HepG2 (cell line): ENCODE measurements around the gene ZNF12. TPM values are rescaled to one million over a fixed set of nuclear protein-coding genes. Genes with fewer than 3 reads are reported as not detected.

ENCODE experiments used
- ATAC-seq: fragments of 200-7000 bp; cut with Tn5 transposase; 3 replicates; pipeline ENCODE4 v1.9.1; 2020; ENCODE audit warnings: mild to moderate bottlenecking, moderate library complexity
- BruUV-seq: library from RNA; stranded (reverse); fragments of 400-500 nt; replicated peaks from 2 replicates; lab custom pipeline; 2021; lab: Mats Ljungman, UMichigan
- CTCF ChIA-PET: fragments of 300-600 bp; formaldehyde crosslinking; extraction: SDS; loops from one replicate; lab custom pipeline; 2021; ENCODE audit warnings: low total read pairs, inconsistent platforms, low intra/inter-chr PET ratio; lab: Yijun Ruan, JAX
- POLR2A ChIA-PET: fragments of 350-600 bp; sonication (Branson Sonifier 250); formaldehyde crosslinking; loops from one replicate; lab custom pipeline; 2020; ENCODE audit warnings: antibody characterized with exemption, inconsistent platforms; lab: Yijun Ruan, JAX
- DNase-seq: peaks from one replicate; pipeline ENCODE4 v3.0.0-alpha.2; 2015; ENCODE audit warnings: low spot score
- FAIRE-seq: peaks from 3 replicates; lab custom pipeline; 2011; peaks lifted over from hg19 to GRCh38; lab: Jason Lieb, UNC
- H2AFZ ChIP-seq: one replicate; pipeline ENCODE4 v1.6.1; 2011; ENCODE audit warnings: low read length, inconsistent platforms
- H3K27ac ChIP-seq: fragments of 300-600 bp; 3 replicates; pipeline ENCODE4 v1.8.0; 2011; ENCODE audit warnings: mixed run types, mild to moderate bottlenecking, mixed read lengths, low read length, inconsistent platforms; ENCODE audit not compliant: insufficient read depth; ENCODE audit errors: extremely low read length
- H3K27me3 ChIP-seq, 2 experiments: fragments of 200-600 bp in 1 of 2; 2 replicates in 1 of 2; 3 replicates in 1 of 2; pipeline versions ENCODE4 v1.6.0 to v1.8.0; 2011; ENCODE audit warnings: low read length in 2 of 2, mild to moderate bottlenecking in 2 of 2, moderate library complexity in 2 of 2, inconsistent platforms in 1 of 2; ENCODE audit not compliant: insufficient read depth in 2 of 2, control insufficient read depth in 1 of 2
- H3K36me3 ChIP-seq, 2 experiments: fragments of 200-600 bp in 1 of 2; replicated peaks in 1 of 2; 2 replicates in 1 of 2; 3 replicates in 1 of 2; pipeline versions ENCODE4 v1.5.1 to v1.8.0; 2011; ENCODE audit warnings: low read length in 2 of 2, inconsistent platforms in 1 of 2; ENCODE audit not compliant: insufficient read depth in 2 of 2, control insufficient read depth in 1 of 2
- H3K4me1 ChIP-seq: 2 replicates; pipeline ENCODE4 v1.5.1; 2012; ENCODE audit warnings: low read length, inconsistent platforms; ENCODE audit not compliant: insufficient read depth
- H3K4me2 ChIP-seq: 2 replicates; pipeline ENCODE4 v1.6.0; 2011; ENCODE audit warnings: low read depth, low read length, inconsistent platforms
- H3K4me3 ChIP-seq, 3 experiments: fragments of 200-600 bp in 1 of 3; sonication (generic), shearing (Covaris generic) in 1 of 3; replicated peaks in 1 of 3; 2 replicates each; pipeline ENCODE4 v1.5.1; 2011 to 2016; ENCODE audit warnings: low read length in 3 of 3, inconsistent platforms in 2 of 3, low read depth in 2 of 3, mild to moderate bottlenecking in 2 of 3, control low read depth in 1 of 3, mixed read lengths in 1 of 3; ENCODE audit not compliant: insufficient read depth in 1 of 3
- H3K79me2 ChIP-seq: one replicate; pipeline ENCODE4 v1.6.1; 2011; ENCODE audit warnings: low read length, inconsistent platforms; ENCODE audit not compliant: insufficient read depth
- H3K9ac ChIP-seq: 2 replicates; pipeline ENCODE4 v1.6.0; 2011; ENCODE audit warnings: mild to moderate bottlenecking, low read depth, low read length, inconsistent platforms; ENCODE audit not compliant: insufficient read depth
- H3K9me3 ChIP-seq: 2 replicates; pipeline ENCODE4 v1.5.1; 2012; ENCODE audit warnings: mild to moderate bottlenecking, low read length
- H4K20me1 ChIP-seq: 2 replicates; pipeline ENCODE4 v1.6.0; 2011; ENCODE audit warnings: inconsistent platforms, mild to moderate bottlenecking, low read length, moderate library complexity; ENCODE audit not compliant: insufficient read depth
- E2F1 ChIP-seq: sonication (generic); formaldehyde crosslinking; IDR thresholded peaks from 2 replicates; pipeline ENCODE4 v1.5.0; 2020; ENCODE audit warnings: missing genetic modification reagents
- JDP2 ChIP-seq: sonication (generic); formaldehyde crosslinking; IDR thresholded peaks from 2 replicates; pipeline ENCODE4 v1.8.1; 2022; ENCODE audit warnings: missing genetic modification reagents, borderline replicate concordance
- MATR3 ChIP-seq: sonication (generic); formaldehyde crosslinking; IDR thresholded peaks from 2 replicates; pipeline ENCODE4 v1.4.0; 2020; ENCODE audit warnings: missing genetic modification reagents
- SP140L ChIP-seq: sonication (generic); formaldehyde crosslinking; IDR thresholded peaks from 2 replicates; pipeline ENCODE4 v1.4.0; 2020; ENCODE audit warnings: missing genetic modification reagents, borderline replicate concordance
- TEAD2 ChIP-seq: sonication (generic); formaldehyde crosslinking; IDR thresholded peaks from 2 replicates; pipeline ENCODE4 v1.9.0; 2021; ENCODE audit warnings: missing genetic modification reagents
- YY1 ChIP-seq: IDR thresholded peaks from 2 replicates; pipeline ENCODE4 v1.6.1; 2011; ENCODE audit warnings: low read length, low read depth, moderate library complexity, mild to moderate bottlenecking; ENCODE audit not compliant: insufficient read depth, insufficient replicate concordance
- ZNF430 ChIP-seq: sonication (generic); formaldehyde crosslinking; IDR thresholded peaks from 2 replicates; pipeline ENCODE4 v1.9.0; 2021; ENCODE audit warnings: mild to moderate bottlenecking, missing genetic modification reagents
- ZNF704 ChIP-seq: sonication (generic); formaldehyde crosslinking; IDR thresholded peaks from 2 replicates; pipeline ENCODE4 v1.8.1; 2023; ENCODE audit warnings: mild to moderate bottlenecking, inconsistent platforms, moderate library complexity, missing genetic modification reagents, borderline replicate concordance
- WGBS: methylation state at CpG from one replicate; pipeline ENCODE4 v1.1.6; 2017; ENCODE audit warnings: low lambda C conversion rate; 5-methylcytosine and 5-hydroxymethylcytosine counted together
- in situ Hi-C: cut with HindIII; loops from 2 replicates; pipeline ENCODE4 v1.10.0; 2017; ENCODE audit warnings: low pct_unique_long_range_greater_than_20kb; ENCODE audit not compliant: extremely low pct_ligation_motif_present
- intact Hi-C: fragments of 100-400 bp; cut with micrococcal nuclease; formaldehyde crosslinking; loops from one replicate; pipeline ENCODE4 v1.10.0; 2022; ENCODE audit not compliant: unreplicated experiment
- polyA plus RNA-seq, 8 experiments: library from polyadenylated mRNA; depleted of rRNA in 3 of 8; stranded (reverse) in 7 of 8; unstranded in 1 of 8; fragments of >200 nt; fragmentation: Illumina TruSeq in 4 of 8; extraction: Trizol in 4 of 8; gene quantifications; 2 replicates each; pipeline versions ENCODE4 v1.2.1 to v1.2.3, GENCODE V29; 2011 to 2016; ENCODE audit warnings: low read depth in 4 of 8, missing spikeins in 1 of 8, mixed read lengths in 1 of 8; ENCODE audit not compliant: insufficient read depth in 1 of 8
- total RNA-seq, 5 experiments: library from RNA; depleted of rRNA; stranded (reverse); fragments of >200 nt; fragmentation: Illumina TruSeq; extraction: Trizol; gene quantifications; 2 replicates each; pipeline ENCODE4 v1.2.3, GENCODE V29; 2016; ENCODE audit warnings: low read depth in 1 of 5
- TF ChIP-seq, protein P1 (sequence below): sonication (generic); formaldehyde crosslinking; IDR thresholded peaks from 2 replicates; pipeline ENCODE4 v1.4.0; 2020; ENCODE audit warnings: mild to moderate bottlenecking, missing genetic modification reagents
- TF ChIP-seq, protein P2 (sequence below): sonication (generic); formaldehyde crosslinking; IDR thresholded peaks from 2 replicates; pipeline ENCODE4 v1.4.0; 2020; ENCODE audit warnings: low read depth, missing genetic modification reagents
- TF ChIP-seq, protein P3 (sequence below): sonication (generic); formaldehyde crosslinking; IDR thresholded peaks from 2 replicates; pipeline ENCODE4 v1.4.0; 2020; ENCODE audit warnings: missing genetic modification reagents
- TF ChIP-seq, protein P4 (sequence below): sonication (generic); formaldehyde crosslinking; IDR thresholded peaks from 2 replicates; pipeline ENCODE4 v1.8.0; 2022; ENCODE audit warnings: low read depth, missing genetic modification reagents

Gene ZNF12
- total and polyA plus RNA-seq, 2 of the 13 experiments (the other 11 are each of a cell fraction or from before 2014, with no cell fraction given) = 21.4 to 22.8 TPM

DNA sequence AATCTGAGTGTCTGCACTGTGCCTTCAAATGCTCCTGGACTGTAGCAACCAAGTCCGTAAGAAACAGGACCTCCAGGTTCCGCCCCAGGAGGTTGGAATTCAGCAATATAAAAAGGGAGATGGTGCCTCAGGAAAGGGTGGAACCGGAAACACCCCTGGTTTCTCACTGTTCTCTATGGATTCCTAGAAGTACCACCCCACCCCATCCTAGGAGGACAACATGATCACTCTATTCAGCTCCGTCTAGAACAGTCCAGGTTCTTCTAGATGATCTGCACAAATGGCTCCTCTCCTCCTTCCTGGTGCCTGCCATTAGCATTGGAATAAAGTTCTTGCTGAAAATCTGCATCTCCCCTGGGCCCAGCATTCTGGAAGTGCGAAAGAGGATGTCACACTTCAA is 7.6 kb upstream of the ZNF12 start:
- intact Hi-C loops (no loop called here), in situ Hi-C loops (no loop called here)
- H3K27me3 ChIP-seq = no peaks in the 10 kb centered on the region
- no peaks in the 10 kb centered on the region for H3K36me3 ChIP-seq
- ChIA-PET POLR2A (no interaction called here), CTCF (no interaction called here)
- ATAC-seq (no peak), FAIRE-seq (no peak), DNase-seq (no peak)
- H2AFZ ChIP-seq = no peak overlapping the region
- H4K20me1 ChIP-seq = no peaks in the 10 kb centered on the region
- H3K9me3 ChIP-seq = no peaks in the 10 kb centered on the region
- no peak overlapping the region for H3K4me3 ChIP-seq
- BruUV-seq = no TSS peak
- peaks cover 9% of the 10 kb centered on the region for H3K4me1 ChIP-seq
- H3K79me2 ChIP-seq = no peaks in the 10 kb centered on the region
- H3K4me2 ChIP-seq = no peak overlapping the region
- no peak overlapping the region for H3K9ac ChIP-seq
- no peak overlapping the region for H3K27ac ChIP-seq
- WGBS = 91% methylated on average over 4 of the region's 5 CpGs
- TF ChIP-seq TEAD2 (CRISPR knock-in tag) = no peak
- TF ChIP-seq, protein P1, sequence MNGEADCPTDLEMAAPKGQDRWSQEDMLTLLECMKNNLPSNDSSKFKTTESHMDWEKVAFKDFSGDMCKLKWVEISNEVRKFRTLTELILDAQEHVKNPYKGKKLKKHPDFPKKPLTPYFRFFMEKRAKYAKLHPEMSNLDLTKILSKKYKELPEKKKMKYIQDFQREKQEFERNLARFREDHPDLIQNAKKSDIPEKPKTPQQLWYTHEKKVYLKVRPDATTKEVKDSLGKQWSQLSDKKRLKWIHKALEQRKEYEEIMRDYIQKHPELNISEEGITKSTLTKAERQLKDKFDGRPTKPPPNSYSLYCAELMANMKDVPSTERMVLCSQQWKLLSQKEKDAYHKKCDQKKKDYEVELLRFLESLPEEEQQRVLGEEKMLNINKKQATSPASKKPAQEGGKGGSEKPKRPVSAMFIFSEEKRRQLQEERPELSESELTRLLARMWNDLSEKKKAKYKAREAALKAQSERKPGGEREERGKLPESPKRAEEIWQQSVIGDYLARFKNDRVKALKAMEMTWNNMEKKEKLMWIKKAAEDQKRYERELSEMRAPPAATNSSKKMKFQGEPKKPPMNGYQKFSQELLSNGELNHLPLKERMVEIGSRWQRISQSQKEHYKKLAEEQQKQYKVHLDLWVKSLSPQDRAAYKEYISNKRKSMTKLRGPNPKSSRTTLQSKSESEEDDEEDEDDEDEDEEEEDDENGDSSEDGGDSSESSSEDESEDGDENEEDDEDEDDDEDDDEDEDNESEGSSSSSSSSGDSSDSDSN (CRISPR knock-in tag) = no peak
- no peak for TF ChIP-seq YY1
- TF ChIP-seq SP140L = no peak
- TF ChIP-seq E2F1 (CRISPR knock-in tag) = no peak
- TF ChIP-seq, protein P2, sequence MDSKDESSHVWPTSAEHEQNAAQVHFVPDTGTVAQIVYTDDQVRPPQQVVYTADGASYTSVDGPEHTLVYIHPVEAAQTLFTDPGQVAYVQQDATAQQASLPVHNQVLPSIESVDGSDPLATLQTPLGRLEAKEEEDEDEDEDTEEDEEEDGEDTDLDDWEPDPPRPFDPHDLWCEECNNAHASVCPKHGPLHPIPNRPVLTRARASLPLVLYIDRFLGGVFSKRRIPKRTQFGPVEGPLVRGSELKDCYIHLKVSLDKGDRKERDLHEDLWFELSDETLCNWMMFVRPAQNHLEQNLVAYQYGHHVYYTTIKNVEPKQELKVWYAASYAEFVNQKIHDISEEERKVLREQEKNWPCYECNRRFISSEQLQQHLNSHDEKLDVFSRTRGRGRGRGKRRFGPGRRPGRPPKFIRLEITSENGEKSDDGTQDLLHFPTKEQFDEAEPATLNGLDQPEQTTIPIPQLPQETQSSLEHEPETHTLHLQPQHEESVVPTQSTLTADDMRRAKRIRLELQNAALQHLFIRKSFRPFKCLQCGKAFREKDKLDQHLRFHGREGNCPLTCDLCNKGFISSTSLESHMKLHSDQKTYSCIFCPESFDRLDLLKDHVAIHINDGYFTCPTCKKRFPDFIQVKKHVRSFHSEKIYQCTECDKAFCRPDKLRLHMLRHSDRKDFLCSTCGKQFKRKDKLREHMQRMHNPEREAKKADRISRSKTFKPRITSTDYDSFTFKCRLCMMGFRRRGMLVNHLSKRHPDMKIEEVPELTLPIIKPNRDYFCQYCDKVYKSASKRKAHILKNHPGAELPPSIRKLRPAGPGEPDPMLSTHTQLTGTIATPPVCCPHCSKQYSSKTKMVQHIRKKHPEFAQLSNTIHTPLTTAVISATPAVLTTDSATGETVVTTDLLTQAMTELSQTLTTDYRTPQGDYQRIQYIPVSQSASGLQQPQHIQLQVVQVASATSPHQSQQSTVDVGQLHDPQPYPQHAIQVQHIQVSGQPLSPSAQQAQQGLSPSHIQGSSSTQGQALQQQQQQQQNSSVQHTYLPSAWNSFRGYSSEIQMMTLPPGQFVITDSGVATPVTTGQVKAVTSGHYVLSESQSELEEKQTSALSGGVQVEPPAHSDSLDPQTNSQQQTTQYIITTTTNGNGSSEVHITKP (CRISPR knock-in tag) = no peak
- TF ChIP-seq ZNF704 = no peak
- no peak for TF ChIP-seq MATR3 (CRISPR knock-in tag)
- TF ChIP-seq ZNF430 (CRISPR knock-in tag) = no peak
- no peak for TF ChIP-seq JDP2
- TF ChIP-seq, protein P3, sequence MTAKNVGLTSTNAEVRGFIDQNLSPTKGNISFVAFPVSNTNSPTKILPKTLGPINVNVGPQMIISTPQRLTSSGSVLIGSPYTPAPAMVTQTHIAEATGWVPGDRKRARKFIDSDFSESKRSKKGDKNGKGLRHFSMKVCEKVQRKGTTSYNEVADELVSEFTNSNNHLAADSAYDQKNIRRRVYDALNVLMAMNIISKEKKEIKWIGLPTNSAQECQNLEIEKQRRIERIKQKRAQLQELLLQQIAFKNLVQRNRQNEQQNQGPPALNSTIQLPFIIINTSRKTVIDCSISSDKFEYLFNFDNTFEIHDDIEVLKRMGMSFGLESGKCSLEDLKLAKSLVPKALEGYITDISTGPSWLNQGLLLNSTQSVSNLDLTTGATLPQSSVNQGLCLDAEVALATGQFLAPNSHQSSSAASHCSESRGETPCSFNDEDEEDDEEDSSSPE (CRISPR knock-in tag) = no peak
- TF ChIP-seq, protein P4, sequence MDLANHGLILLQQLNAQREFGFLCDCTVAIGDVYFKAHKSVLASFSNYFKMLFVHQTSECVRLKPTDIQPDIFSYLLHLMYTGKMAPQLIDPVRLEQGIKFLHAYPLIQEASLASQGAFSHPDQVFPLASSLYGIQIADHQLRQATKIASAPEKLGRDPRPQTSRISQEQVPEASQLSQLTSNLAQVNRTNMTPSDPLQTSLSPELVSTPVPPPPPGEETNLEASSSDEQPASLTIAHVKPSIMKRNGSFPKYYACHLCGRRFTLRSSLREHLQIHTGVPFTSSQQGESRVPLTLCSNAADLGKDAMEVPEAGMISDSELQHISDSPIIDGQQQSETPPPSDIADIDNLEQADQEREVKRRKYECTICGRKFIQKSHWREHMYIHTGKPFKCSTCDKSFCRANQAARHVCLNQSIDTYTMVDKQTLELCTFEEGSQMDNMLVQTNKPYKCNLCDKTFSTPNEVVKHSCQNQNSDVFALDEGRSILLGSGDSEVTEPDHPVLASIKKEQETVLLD (CRISPR knock-in tag) = no peak
